ENCODE data around the gene GMDS.

GMDS gene

GRCh38 chr6:1636971-1637871 is 608.2 kb downstream of the GMDS start:
- H3K27me3 ChIP-seq (ENCODE audit: control insufficient read depth in 2 of 2, insufficient read depth in 2 of 2, low read length in 2 of 2), result no peaks in the 10 kb centered on the region
- no peak overlapping the region for H3K9ac ChIP-seq (ENCODE audit: low read depth in 1 of 2, low read length in 2 of 2)
- H3K4me1 ChIP-seq (ENCODE audit: control insufficient read depth in 2 of 2, insufficient read depth in 2 of 2, low read length in 2 of 2), result no peaks in the 10 kb centered on the region
- H3K36me3 ChIP-seq (ENCODE audit: control insufficient read depth in 2 of 2, insufficient read depth in 2 of 2, low read length in 2 of 2), result peaks cover 0 to 4% of the 10 kb centered on the region in 2 donors
- H3K9me3 ChIP-seq (ENCODE audit: control insufficient read depth in 2 of 2, low read length in 2 of 2), result no peaks in the 10 kb centered on the region
- no peak overlapping the region for H3K4me3 ChIP-seq (ENCODE audit: low read length in 2 of 2)
- H3K27ac ChIP-seq (ENCODE audit: low read depth in 2 of 2, low read length in 2 of 2), result no peak overlapping the region

GRCh38 chr6:1636272-1636825 is 609.1 kb downstream of the GMDS start:
- no peak overlapping the region for H3K9ac ChIP-seq (ENCODE audit: low read depth in 1 of 2, low read length in 2 of 2)
- no peak overlapping the region for H3K4me3 ChIP-seq (ENCODE audit: low read length in 2 of 2)
- H3K9me3 ChIP-seq (ENCODE audit: control insufficient read depth in 2 of 2, low read length in 2 of 2), result no peaks in the 10 kb centered on the region
- no peaks in the 10 kb centered on the region for H3K27me3 ChIP-seq (ENCODE audit: control insufficient read depth in 2 of 2, insufficient read depth in 2 of 2, low read length in 2 of 2)
- H3K4me1 ChIP-seq (ENCODE audit: control insufficient read depth in 2 of 2, insufficient read depth in 2 of 2, low read length in 2 of 2), result no peaks in the 10 kb centered on the region
- no peak overlapping the region for H3K27ac ChIP-seq (ENCODE audit: low read depth in 2 of 2, low read length in 2 of 2)
- H3K36me3 ChIP-seq (ENCODE audit: control insufficient read depth in 2 of 2, insufficient read depth in 2 of 2, low read length in 2 of 2), result peaks cover 0 to 4% of the 10 kb centered on the region in 2 donors

DNA sequence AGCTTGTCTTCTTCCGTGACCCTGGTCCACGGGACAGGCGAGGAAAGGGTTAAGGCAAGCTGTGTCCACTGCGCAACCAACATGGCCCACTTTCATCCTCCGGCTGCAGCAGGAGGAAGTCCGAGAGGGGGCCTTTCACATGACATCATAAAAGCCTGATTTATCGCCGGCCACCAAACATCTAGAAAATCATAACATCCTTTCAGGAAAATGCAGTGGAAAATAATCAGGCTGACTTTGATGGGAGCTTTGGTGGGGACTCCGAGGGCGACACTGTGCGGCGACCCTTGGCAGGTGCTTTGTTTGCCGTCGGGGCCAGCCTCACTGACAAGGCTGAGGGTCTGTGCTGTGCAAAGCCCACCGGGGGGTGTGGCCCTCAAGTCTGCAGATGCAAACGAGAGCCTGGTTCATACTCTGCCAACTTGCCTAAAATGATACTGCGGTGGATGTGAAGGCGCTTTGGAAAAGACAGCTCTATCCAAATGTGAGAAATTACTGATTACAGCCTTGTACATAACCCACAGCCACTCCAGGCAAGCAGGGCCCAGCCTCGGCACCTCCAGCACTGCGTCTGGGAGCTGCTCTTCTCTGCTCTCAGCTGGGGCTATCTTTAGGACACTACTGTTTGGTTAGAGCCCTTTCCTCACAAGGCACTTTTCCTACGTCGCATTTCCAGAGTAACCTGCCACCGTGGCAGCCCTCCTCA is 609.9 kb downstream of the GMDS start:
- no peaks in the 10 kb centered on the region for H3K9me3 ChIP-seq (ENCODE audit: control insufficient read depth in 2 of 2, low read length in 2 of 2)
- no peaks in the 10 kb centered on the region for H3K27me3 ChIP-seq (ENCODE audit: control insufficient read depth in 2 of 2, insufficient read depth in 2 of 2, low read length in 2 of 2)
- no peak overlapping the region for H3K9ac ChIP-seq (ENCODE audit: low read depth in 1 of 2, low read length in 2 of 2)
- no peaks in the 10 kb centered on the region for H3K4me1 ChIP-seq (ENCODE audit: control insufficient read depth in 2 of 2, insufficient read depth in 2 of 2, low read length in 2 of 2)
- no peak overlapping the region for H3K4me3 ChIP-seq (ENCODE audit: low read length in 2 of 2)
- peaks cover 0 to 4% of the 10 kb centered on the region in 2 donors for H3K36me3 ChIP-seq (ENCODE audit: control insufficient read depth in 2 of 2, insufficient read depth in 2 of 2, low read length in 2 of 2)
- H3K27ac ChIP-seq (ENCODE audit: low read depth in 2 of 2, low read length in 2 of 2), result no peak overlapping the region

DNA sequence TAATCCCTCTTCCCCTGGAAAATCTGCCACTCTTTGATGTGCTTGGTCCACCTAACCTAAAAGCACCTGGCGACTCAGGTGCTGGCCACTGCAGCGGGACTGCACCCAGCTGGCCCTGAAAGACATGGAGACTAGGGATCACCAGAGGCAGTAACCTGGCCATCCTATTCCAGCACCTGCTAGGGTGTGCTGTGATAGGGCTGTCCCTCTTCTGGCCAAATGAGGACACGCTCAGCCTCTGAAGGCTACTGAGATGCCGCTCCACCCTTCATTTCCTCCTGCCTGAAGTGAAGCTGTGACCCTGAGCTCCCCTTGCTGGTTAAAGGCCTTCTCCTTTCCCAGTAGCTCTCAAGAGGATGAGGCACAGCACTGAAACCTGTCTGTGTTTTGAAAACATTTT is 611.3 kb downstream of the GMDS start:
- H3K4me3 ChIP-seq (ENCODE audit: low read length in 2 of 2), result no peak overlapping the region
- no peak overlapping the region for H3K9ac ChIP-seq (ENCODE audit: low read depth in 1 of 2, low read length in 2 of 2)
- H3K9me3 ChIP-seq (ENCODE audit: control insufficient read depth in 2 of 2, low read length in 2 of 2), result no peaks in the 10 kb centered on the region
- no peak overlapping the region for H3K27ac ChIP-seq (ENCODE audit: low read depth in 2 of 2, low read length in 2 of 2)
- peaks cover 0 to 2% of the 10 kb centered on the region in 2 donors for H3K36me3 ChIP-seq (ENCODE audit: control insufficient read depth in 2 of 2, insufficient read depth in 2 of 2, low read length in 2 of 2)
- no peaks in the 10 kb centered on the region for H3K4me1 ChIP-seq (ENCODE audit: control insufficient read depth in 2 of 2, insufficient read depth in 2 of 2, low read length in 2 of 2)
- no peaks in the 10 kb centered on the region for H3K27me3 ChIP-seq (ENCODE audit: control insufficient read depth in 2 of 2, insufficient read depth in 2 of 2, low read length in 2 of 2)

DNA sequence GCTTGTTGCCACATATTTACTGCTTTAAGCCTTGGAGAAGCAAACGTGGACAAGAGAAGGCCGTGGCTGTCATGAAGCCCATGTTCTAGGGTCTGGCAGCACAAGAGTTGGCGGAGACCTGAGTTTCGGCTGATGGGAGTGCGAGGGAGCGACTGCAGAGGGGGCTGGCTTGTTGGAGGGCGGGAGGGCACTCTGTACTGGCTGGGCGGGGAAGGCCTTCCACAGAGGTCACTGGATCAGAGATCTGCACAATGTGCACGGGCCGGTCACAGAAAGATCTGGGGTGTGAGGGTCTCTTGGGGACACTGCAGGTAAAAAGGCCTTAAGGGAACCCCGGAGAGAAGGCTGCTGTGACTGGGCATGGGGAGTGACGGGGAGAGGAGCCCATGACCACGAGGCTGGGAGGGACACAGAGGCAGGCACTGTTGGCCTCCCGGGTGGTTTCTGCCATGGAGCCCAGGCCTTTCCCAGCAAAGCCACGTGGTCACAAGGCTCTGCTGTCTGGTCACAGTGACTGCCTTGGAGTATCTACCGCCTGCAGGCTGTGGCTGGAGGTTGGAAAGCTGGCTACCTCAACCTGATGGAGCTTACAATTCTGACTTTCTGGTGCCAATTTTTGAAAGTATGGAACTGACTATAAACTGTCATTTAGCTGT is 611.9 kb downstream of the GMDS start:
- Histone ChIP-seq H3K4me3 (ENCODE audit: low read length in 2 of 2) (no peak overlapping the region), H3K27ac (ENCODE audit: low read depth in 2 of 2, low read length in 2 of 2) (no peak overlapping the region), H3K9ac (ENCODE audit: low read depth in 1 of 2, low read length in 2 of 2) (no peak overlapping the region), H3K9me3 (ENCODE audit: control insufficient read depth in 2 of 2, low read length in 2 of 2) (no peaks in the 10 kb centered on the region), H3K36me3 (ENCODE audit: control insufficient read depth in 2 of 2, insufficient read depth in 2 of 2, low read length in 2 of 2) (no peaks in the 10 kb centered on the region), H3K4me1 (ENCODE audit: control insufficient read depth in 2 of 2, insufficient read depth in 2 of 2, low read length in 2 of 2) (no peaks in the 10 kb centered on the region), H3K27me3 (ENCODE audit: control insufficient read depth in 2 of 2, insufficient read depth in 2 of 2, low read length in 2 of 2) (no peaks in the 10 kb centered on the region)

DNA sequence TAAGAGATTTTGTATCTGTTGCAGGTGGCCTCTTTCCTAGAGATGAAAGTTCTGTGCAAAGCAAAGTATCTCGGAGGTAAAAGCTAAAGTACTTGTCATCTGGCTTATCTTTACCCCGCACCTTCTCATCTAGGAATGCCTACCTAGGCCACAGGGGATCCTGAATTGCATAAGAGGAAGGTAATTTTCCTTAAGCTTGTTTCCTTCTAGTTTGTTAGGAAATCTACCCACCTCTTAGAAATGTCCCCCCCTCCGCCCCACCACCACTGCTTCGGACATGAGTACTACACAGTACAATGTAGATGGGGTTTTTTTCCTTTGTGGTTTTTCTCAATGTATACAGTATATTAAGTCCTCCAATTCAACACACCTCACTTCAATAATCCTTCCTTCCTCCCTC is 614.2 kb downstream of the GMDS start:
- H3K36me3 ChIP-seq (ENCODE audit: control insufficient read depth in 2 of 2, insufficient read depth in 2 of 2, low read length in 2 of 2), result no peaks in the 10 kb centered on the region
- no peaks in the 10 kb centered on the region for H3K4me1 ChIP-seq (ENCODE audit: control insufficient read depth in 2 of 2, insufficient read depth in 2 of 2, low read length in 2 of 2)
- H3K9ac ChIP-seq (ENCODE audit: low read depth in 1 of 2, low read length in 2 of 2), result no peak overlapping the region
- H3K4me3 ChIP-seq (ENCODE audit: low read length in 2 of 2), result no peak overlapping the region
- no peak overlapping the region for H3K27ac ChIP-seq (ENCODE audit: low read depth in 2 of 2, low read length in 2 of 2)
- H3K9me3 ChIP-seq (ENCODE audit: control insufficient read depth in 2 of 2, low read length in 2 of 2), result no peaks in the 10 kb centered on the region
- peaks cover 6 to 7% of the 10 kb centered on the region in 2 donors for H3K27me3 ChIP-seq (ENCODE audit: control insufficient read depth in 2 of 2, insufficient read depth in 2 of 2, low read length in 2 of 2)

DNA sequence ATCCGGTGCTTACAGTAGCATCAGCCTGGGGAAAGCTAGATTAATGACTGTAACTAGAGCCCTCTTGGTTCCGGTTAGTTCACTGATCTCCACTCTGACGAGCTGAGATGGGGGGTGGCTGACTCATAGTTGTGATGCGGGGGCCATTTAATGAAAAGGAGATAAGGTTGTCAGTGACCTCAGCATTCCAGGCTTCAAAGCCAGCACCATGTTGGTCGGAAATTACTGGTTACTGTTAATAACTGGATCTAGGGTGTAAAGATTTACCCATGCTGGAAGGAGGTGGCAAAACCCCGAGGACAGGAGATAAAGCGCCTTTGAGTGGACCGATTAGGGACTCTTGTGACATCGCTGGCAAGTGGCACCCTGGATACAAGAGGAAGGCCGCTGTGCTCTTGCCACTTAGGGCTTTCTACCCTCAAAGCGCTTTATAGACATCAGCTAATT is 614.6 kb downstream of the GMDS start:
- Histone ChIP-seq H3K9me3 (ENCODE audit: control insufficient read depth in 2 of 2, low read length in 2 of 2) (no peaks in the 10 kb centered on the region), H3K27ac (ENCODE audit: low read depth in 2 of 2, low read length in 2 of 2) (no peak overlapping the region), H3K4me1 (ENCODE audit: control insufficient read depth in 2 of 2, insufficient read depth in 2 of 2, low read length in 2 of 2) (no peaks in the 10 kb centered on the region), H3K9ac (ENCODE audit: low read depth in 1 of 2, low read length in 2 of 2) (no peak overlapping the region), H3K36me3 (ENCODE audit: control insufficient read depth in 2 of 2, insufficient read depth in 2 of 2, low read length in 2 of 2) (no peaks in the 10 kb centered on the region), H3K4me3 (ENCODE audit: low read length in 2 of 2) (no peak overlapping the region), H3K27me3 (ENCODE audit: control insufficient read depth in 2 of 2, insufficient read depth in 2 of 2, low read length in 2 of 2) (peaks cover 6 to 10% of the 10 kb centered on the region in 2 donors)

GRCh38 chr6:1630212-1630770 is 615.1 kb downstream of the GMDS start:
- Histone ChIP-seq H3K4me3 (ENCODE audit: low read length in 2 of 2) (no peak overlapping the region), H3K27ac (ENCODE audit: low read depth in 2 of 2, low read length in 2 of 2) (no peak overlapping the region), H3K4me1 (ENCODE audit: control insufficient read depth in 2 of 2, insufficient read depth in 2 of 2, low read length in 2 of 2) (peaks cover 0 to 1% of the 10 kb centered on the region in 2 donors), H3K9ac (ENCODE audit: low read depth in 1 of 2, low read length in 2 of 2) (no peak overlapping the region), H3K9me3 (ENCODE audit: control insufficient read depth in 2 of 2, low read length in 2 of 2) (no peaks in the 10 kb centered on the region), H3K36me3 (ENCODE audit: control insufficient read depth in 2 of 2, insufficient read depth in 2 of 2, low read length in 2 of 2) (no peaks in the 10 kb centered on the region), H3K27me3 (ENCODE audit: control insufficient read depth in 2 of 2, insufficient read depth in 2 of 2, low read length in 2 of 2) (peaks cover 6 to 13% of the 10 kb centered on the region in 2 donors)

DNA sequence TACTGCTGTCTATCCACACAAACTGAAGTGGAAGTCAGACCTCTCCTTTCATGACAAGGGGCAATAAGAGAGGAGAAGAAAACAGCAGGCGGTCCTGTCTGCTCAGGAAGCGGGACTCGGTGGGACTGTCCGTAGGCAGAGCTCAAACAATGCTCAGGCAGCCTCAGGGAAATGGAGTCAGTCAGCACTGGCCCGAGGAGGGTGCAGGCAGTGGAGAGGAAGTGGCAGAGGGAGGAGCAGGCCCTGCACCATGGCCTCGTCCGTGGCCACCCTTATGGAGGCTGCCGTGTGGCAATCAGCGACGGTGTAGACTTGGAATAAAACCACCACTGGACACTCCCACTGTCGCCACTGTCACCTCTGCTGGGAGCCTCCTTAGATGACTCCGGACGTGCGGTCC is 616.1 kb downstream of the GMDS start:
- Histone ChIP-seq H3K36me3 (ENCODE audit: control insufficient read depth in 2 of 2, insufficient read depth in 2 of 2, low read length in 2 of 2) (no peaks in the 10 kb centered on the region), H3K9me3 (ENCODE audit: control insufficient read depth in 2 of 2, low read length in 2 of 2) (no peaks in the 10 kb centered on the region), H3K27ac (ENCODE audit: low read depth in 2 of 2, low read length in 2 of 2) (no peak overlapping the region), H3K9ac (ENCODE audit: low read depth in 1 of 2, low read length in 2 of 2) (no peak overlapping the region), H3K27me3 (ENCODE audit: control insufficient read depth in 2 of 2, insufficient read depth in 2 of 2, low read length in 2 of 2) (peaks cover 6 to 14% of the 10 kb centered on the region in 2 donors), H3K4me3 (ENCODE audit: low read length in 2 of 2) (no peak overlapping the region), H3K4me1 (ENCODE audit: control insufficient read depth in 2 of 2, insufficient read depth in 2 of 2, low read length in 2 of 2) (peaks cover 0 to 4% of the 10 kb centered on the region in 2 donors)
